Keratinocyte (primary cell): Measurements from ENCODE around the gene NAMPT. TPM values are rescaled to one million over a fixed set of nuclear protein-coding genes. Genes with fewer than 3 reads are reported as not detected.

Source experiments
- DNase-seq: peaks from one replicate; pipeline ENCODE4 v3.0.0-alpha.2; 2011; ENCODE audit warnings: low read depth, missing footprints, low spot score
- FAIRE-seq: peaks from 2 replicates; lab custom pipeline; 2011; peaks lifted over from hg19 to GRCh38; lab: Jason Lieb, UNC
- H2AFZ ChIP-seq: 2 replicates; pipeline ENCODE4 v1.6.0; 2012; ENCODE audit warnings: low read length, control low read depth, inconsistent platforms; ENCODE audit not compliant: control insufficient read depth
- H3K27ac ChIP-seq: 2 replicates; pipeline ENCODE4 v1.5.1; 2011; ENCODE audit warnings: low read length; ENCODE audit not compliant: control insufficient read depth, insufficient read depth
- H3K27me3 ChIP-seq: 3 replicates; pipeline ENCODE4 v1.6.0; 2011; ENCODE audit warnings: low read length; ENCODE audit not compliant: control insufficient read depth, insufficient read depth; ENCODE audit errors: extremely low read depth
- H3K36me3 ChIP-seq, 2 experiments: 2 replicates in 1 of 2; 3 replicates in 1 of 2; pipeline ENCODE4 v1.5.1; 2011; ENCODE audit warnings: low read length in 2 of 2, mild to moderate bottlenecking in 1 of 2; ENCODE audit not compliant: control insufficient read depth in 2 of 2, insufficient read depth in 2 of 2; ENCODE audit errors: extremely low read depth in 1 of 2
- H3K4me1 ChIP-seq: 3 replicates; pipeline ENCODE4 v1.5.1; 2011; ENCODE audit warnings: low read length; ENCODE audit not compliant: control insufficient read depth, insufficient read depth; ENCODE audit errors: extremely low read depth
- H3K4me2 ChIP-seq: 3 replicates; pipeline ENCODE4 v1.6.0; 2011; ENCODE audit warnings: low read depth, low read length; ENCODE audit not compliant: control insufficient read depth, insufficient read depth; ENCODE audit errors: extremely low read depth
- H3K4me3 ChIP-seq, 3 experiments: fragments of 200-600 bp in 1 of 3; sonication (generic) in 1 of 3; 2 replicates in 2 of 3; 3 replicates in 1 of 3; pipeline ENCODE4 v1.5.1; 2011 to 2016; ENCODE audit warnings: low read length in 3 of 3, mild to moderate bottlenecking in 3 of 3, control low read depth in 2 of 3, inconsistent platforms in 1 of 3, low read depth in 1 of 3, mixed read lengths in 1 of 3, mixed run types in 1 of 3, moderate library complexity in 1 of 3; ENCODE audit not compliant: control insufficient read depth in 2 of 3, insufficient read depth in 2 of 3; ENCODE audit errors: extremely low read depth in 1 of 3
- H3K79me2 ChIP-seq: 2 replicates; pipeline ENCODE4 v1.6.0; 2012; ENCODE audit warnings: low read length; ENCODE audit not compliant: control insufficient read depth, insufficient read depth
- H3K9ac ChIP-seq: 3 replicates; pipeline ENCODE4 v1.6.0; 2011; ENCODE audit warnings: low read length; ENCODE audit not compliant: control insufficient read depth, insufficient read depth; ENCODE audit errors: extremely low read depth
- H3K9me1 ChIP-seq: 3 replicates; pipeline ENCODE4 v1.6.0; 2011; ENCODE audit warnings: low read length; ENCODE audit not compliant: control insufficient read depth, insufficient read depth; ENCODE audit errors: extremely low read depth
- H3K9me3 ChIP-seq: 2 replicates; pipeline ENCODE4 v1.5.1; 2012; ENCODE audit warnings: low read depth, low read length; ENCODE audit not compliant: control insufficient read depth
- H4K20me1 ChIP-seq: 3 replicates; pipeline ENCODE4 v1.6.0; 2011; ENCODE audit warnings: low read length; ENCODE audit not compliant: control insufficient read depth, insufficient read depth; ENCODE audit errors: extremely low read depth
- CTCF ChIP-seq, 3 experiments: IDR thresholded peaks in 1 of 3; conservative IDR thresholded peaks in 1 of 3; optimal IDR thresholded peaks in 1 of 3; 2 replicates in 2 of 3; 3 replicates in 1 of 3; pipeline versions ENCODE3 to v1.5.1; 2011; ENCODE audit warnings: low read length in 3 of 3, mild to moderate bottlenecking in 3 of 3, moderate library complexity in 2 of 3, control low read depth in 1 of 3, inconsistent platforms in 1 of 3; ENCODE audit not compliant: insufficient read depth in 2 of 3; ENCODE audit errors: extremely low read depth in 1 of 3
- EZH2 ChIP-seq: IDR thresholded peaks from one replicate; pipeline ENCODE4 v1.6.1; 2012; ENCODE audit warnings: inconsistent platforms, mild to moderate bottlenecking, low read length, moderate library complexity
- dilution Hi-C: fragments of 300-500 bp; cut with MboI; formaldehyde crosslinking; loops from one replicate; pipeline ENCODE4 v1.7.0; 2020; ENCODE audit warnings: low sequenced_read_pairs; ENCODE audit not compliant: extremely low pct_ligation_motif_present
- polyA plus RNA-seq, 5 experiments: library from polyadenylated mRNA; depleted of rRNA in 3 of 5; stranded (reverse) in 3 of 5; stranded (forward) in 1 of 5; unstranded in 1 of 5; fragments of >200 nt; gene quantifications; 1 replicate in 1 of 5; 2 replicates in 3 of 5; 3 replicates in 1 of 5; pipeline versions ENCODE4 v1.2.1 to v1.2.3, GENCODE V29; 2011 to 2012; ENCODE audit warnings: missing spikeins in 2 of 5, low read depth in 1 of 5, low replicate concordance in 1 of 5

The NAMPT gene
- polyA plus RNA-seq, 1 donor (not counting 4 experiments of a cell fraction or from before 2014, with no cell fraction given), result 94.2 TPM

GRCh38 chr7:106294334-106294733, 9.6 kb upstream of the NAMPT start:
- DNase-seq (no peak), FAIRE-seq (no peak)
- Histone ChIP-seq H3K27ac (no peak overlapping the region), H3K4me1 (peaks cover 4% of the 10 kb centered on the region), H3K36me3 (no peaks in the 10 kb centered on the region), H3K4me3 (no peak overlapping the region), H3K79me2 (no peaks in the 10 kb centered on the region), H4K20me1 (no peaks in the 10 kb centered on the region), H2AFZ (no peak overlapping the region), H3K27me3 (no peaks in the 10 kb centered on the region), H3K4me2 (no peak overlapping the region), H3K9me3 (no peaks in the 10 kb centered on the region), H3K9me1 (no peaks in the 10 kb centered on the region), H3K9ac (no peak overlapping the region)
- TF ChIP-seq EZH2 (no peak), CTCF (optimal IDR thresholded peaks at IDR 0.05 in 1 of 3, IDR thresholded peaks at IDR 0.05 in 1 of 3, conservative IDR thresholded peaks at IDR 0.05 in 1 of 3; ENCODE audit: extremely low read depth in 1 of 3, insufficient read depth in 2 of 3, low read length in 3 of 3) (peak in 2 of 3 experiments; percentile 9 to 29)
- dilution Hi-C loops, result no loop called here

GRCh38 chr7:106291247-106291646, 6.5 kb upstream of the NAMPT start:
- H3K4me3 ChIP-seq, result no peak overlapping the region
- H3K4me2 ChIP-seq, result no peak overlapping the region
- H4K20me1 ChIP-seq, result no peaks in the 10 kb centered on the region
- no peaks in the 10 kb centered on the region for H3K9me3 ChIP-seq
- H3K9ac ChIP-seq, result no peak overlapping the region
- TF ChIP-seq EZH2 (no peak), CTCF (optimal IDR thresholded peaks at IDR 0.05 in 1 of 3, IDR thresholded peaks at IDR 0.05 in 1 of 3, conservative IDR thresholded peaks at IDR 0.05 in 1 of 3; ENCODE audit: extremely low read depth in 1 of 3, insufficient read depth in 2 of 3, low read length in 3 of 3) (no peak)
- no peaks in the 10 kb centered on the region for H3K36me3 ChIP-seq
- FAIRE-seq (no peak), DNase-seq (no peak)
- H2AFZ ChIP-seq, result no peak overlapping the region
- H3K27ac ChIP-seq, result no peak overlapping the region
- H3K79me2 ChIP-seq, result no peaks in the 10 kb centered on the region
- H3K9me1 ChIP-seq, result no peaks in the 10 kb centered on the region
- dilution Hi-C loops, result no loop called here
- no peaks in the 10 kb centered on the region for H3K27me3 ChIP-seq
- H3K4me1 ChIP-seq, result peaks cover 7% of the 10 kb centered on the region
